Right renal pelvis (tissue), 4 donors: ENCODE measurements around the gene MANSC4. TPM values are rescaled to one million over a fixed set of nuclear protein-coding genes. Genes with fewer than 3 reads are reported as not detected.

ENCODE experiments used
- DNase-seq, 4 donors: peaks; one replicate each; pipeline ENCODE4 v3.0.0-alpha.2; 2013; ENCODE audit warnings: low read depth in 4 of 4, low spot score in 3 of 4, missing footprints in 1 of 4
- polyA plus RNA-seq, 4 donors: library from polyadenylated mRNA; unstranded; fragments of 120-200 nt; gene quantifications; one replicate each; pipeline ENCODE4 v1.2.1, GENCODE V29; 2013; ENCODE audit not compliant: insufficient read length in 4 of 4

Gene MANSC4
- under 1 TPM; 0.13 to 0.26 (median 0.19) TPM for polyA plus RNA-seq

GRCh38 chr12:27779920-27780611, at the start of gene MANSC4, which contains the start of gene KLHL42:
Gene MANSC4 (minus strand): TSS chr12:27780236. CDS start chr12:27771276, 8,960 bp downstream.
Gene KLHL42 (plus strand): TSS chr12:27780233. CDS start chr12:27780331, 98 bp downstream.
- DNase-seq, result peak in 3 of 4 donors; percentile 51 to 61 (median 58)

DNA sequence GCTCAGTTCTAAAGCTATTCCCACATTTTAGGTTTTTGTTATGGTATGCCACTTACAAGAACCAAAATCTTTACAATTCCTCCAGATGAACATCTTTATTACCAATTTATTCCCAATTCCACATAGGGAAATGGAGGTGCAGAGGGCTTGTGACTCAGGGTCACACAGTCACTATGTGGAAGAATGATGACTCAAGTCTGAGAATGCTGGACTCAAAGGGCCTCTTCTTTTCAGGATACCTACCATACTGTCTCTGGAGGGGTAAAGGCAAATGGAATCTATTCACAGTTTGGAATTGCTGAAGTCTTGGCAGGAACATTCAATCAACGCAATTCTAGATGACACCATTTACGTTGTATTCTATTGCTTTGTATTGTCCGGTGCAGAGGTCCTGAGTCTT, 48.2 kb upstream of the MANSC4 start:
- no peak for DNase-seq

- no peak for DNase-seq
These were observed 46.0 kb upstream of the MANSC4 start for GRCh38 chr12:27826076-27826475.

DNA sequence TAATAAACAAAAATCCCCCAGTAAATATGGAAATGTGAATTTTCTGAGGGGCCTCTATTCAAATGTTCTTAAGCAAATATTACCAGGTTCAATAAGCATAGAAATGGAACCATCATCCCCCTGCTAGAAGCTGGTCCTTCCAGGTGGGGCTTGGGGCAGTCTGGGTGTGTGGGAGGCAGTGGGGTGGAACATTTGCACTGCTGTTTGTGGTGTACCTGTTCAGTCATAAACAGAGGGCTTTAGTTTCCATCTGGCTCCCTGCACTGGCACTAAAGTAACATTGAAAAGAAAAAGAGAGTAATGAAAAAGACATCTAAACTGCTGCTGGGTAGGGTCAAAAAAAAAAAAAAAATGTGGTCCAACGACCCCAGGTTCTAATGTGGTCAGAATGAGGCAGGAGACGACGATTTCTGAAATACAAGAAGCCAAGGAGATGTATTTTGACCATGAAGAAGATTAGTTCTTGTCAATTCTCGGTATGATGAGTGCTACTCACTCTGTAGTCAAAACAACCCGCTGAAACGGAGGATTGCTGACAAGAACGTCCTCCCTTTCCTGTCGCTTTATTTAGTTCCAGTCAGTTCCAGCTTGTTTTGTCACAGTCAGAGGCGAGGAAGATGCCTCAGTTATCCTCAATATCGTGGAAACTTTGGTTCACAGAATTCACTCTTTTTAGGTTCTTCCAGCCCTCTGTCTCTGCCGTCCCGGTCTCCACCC, 44.2 kb upstream of the MANSC4 start:
- no peak for DNase-seq

DNA sequence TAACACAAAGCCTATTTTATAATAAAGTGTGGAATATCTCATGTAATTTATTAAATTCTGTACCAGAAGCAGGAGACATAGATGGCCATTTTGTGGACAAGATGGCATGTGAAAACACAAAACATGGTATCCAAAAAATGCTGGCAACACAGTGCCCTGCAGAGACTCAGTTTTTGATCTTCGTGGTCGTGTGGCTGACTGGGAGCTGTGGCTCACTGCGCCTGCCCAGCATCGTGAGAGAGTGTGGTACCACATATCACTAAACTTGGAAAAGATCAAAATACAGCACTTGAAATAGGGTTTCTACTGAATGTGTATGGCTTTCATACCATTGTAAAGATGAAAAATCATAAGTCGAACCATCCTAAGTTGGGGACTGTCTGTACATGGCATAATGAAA, 43.0 kb upstream of the MANSC4 start:
- DNase-seq, result no peak

DNA sequence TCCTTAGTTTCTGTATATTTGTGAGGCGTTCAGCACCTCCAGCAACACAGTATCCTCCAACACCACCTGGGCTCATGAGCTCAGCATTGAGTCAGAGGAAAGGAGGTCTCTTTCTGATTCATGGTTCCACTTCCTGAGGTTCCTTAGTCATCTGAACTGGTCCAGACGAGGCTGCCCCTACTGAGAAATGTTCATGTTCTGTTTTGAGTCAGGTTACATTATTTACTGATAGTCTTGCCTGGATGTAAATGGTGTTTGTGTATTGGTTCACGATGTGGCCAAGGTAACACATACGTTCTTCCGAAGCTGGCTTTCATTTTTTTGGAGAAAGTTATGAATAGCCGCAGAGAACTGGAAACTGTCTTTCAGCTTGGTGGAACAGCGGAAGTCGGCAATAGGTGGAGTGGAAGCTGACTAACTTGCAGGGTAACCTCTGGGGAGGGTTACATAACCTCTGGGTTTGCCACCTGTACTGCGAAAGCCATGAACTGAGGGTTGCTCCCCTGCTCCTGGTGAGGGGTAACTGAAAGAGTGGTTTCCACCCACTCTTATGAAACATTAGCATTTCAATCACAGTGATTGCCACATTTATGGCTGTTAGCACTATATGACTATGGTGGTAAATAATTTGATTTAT, 42.2 kb upstream of the MANSC4 start:
- DNase-seq, result no peak

GRCh38 chr12:27821259-27821973, 41.4 kb upstream of the MANSC4 start:
- DNase-seq, result peak; percentile 68 to 78 (median 73)

- no peak for DNase-seq
These were observed 40.5 kb upstream of the MANSC4 start for GRCh38 chr12:27820564-27820963.

- DNase-seq, result no peak
These were observed 38.4 kb upstream of the MANSC4 start for GRCh38 chr12:27818401-27818918.

- no peak for DNase-seq
These were observed 37.7 kb upstream of the MANSC4 start for GRCh38 chr12:27817766-27818165.

DNA sequence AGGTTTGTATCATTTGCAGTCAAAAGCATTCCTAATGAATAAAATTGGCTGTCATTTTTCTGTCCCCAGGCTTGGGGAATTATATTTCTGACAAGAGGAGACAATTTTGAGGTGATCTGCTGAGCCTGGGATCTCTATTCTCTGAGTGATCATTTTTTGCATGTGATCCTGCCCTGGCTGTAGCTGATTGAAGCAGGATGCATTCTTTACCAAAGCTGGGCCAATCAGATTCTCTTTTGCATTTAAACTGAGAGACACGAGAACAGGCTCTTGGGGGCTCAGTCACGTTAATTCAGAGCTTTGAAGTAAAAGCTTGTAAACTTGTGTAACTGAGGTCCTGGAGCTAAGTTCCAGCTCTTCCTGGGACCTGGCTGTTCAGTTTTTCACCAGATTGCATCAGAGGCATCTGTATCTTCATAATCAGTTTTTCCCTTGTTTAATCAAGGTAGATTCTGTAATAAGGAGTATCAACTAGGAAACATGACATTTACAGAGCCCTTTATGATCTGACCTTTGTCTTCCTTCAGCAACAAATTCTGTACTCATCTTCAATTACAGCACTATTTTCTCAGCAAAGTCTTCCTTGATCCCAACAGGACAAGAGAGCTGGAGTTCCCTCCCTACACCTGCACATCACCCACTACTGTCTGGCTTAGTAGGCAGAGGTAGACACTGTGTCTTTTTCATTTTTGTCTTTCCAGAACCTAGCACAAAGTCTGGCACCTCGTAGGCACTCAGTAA, 35.0 kb upstream of the MANSC4 start:
- DNase-seq, result no peak

DNA sequence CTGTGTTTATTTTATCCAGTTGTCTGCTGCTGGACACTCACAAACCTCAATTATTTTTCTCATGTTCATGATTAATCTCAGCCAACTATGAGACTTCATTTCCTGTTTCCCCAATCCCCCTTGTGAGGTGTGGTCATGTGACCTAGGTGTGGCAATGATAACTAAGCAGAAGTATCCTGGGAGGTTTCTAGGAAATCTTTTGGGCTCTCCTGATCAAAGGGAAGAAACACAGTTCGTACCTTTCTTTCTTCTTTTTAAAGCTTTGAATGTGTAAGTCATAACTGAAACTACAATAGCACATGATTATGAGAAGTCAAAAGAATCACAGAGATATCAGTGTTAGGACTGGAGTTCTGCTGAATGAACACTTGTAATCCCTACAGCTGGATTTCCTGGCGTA, 34.4 kb upstream of the MANSC4 start:
- no peak for DNase-seq

DNA sequence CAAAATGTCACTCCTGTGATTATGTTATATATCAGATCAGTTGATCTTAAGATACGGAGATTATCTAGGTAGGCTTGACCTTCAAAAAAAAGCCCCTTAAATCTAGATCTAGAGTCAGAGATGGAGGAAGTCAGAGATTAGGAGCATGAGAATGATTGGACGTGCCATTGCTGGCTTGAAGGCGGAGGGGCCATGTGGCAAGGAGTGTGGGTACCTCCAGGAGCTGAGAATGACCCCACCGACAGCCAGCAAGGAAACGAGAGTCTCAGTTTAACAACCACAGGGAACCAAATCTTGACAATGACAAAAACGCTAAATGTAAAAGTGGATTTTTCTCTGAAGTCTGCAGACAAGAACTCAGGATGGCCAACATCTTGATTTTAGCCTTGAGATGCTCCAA, 32.5 kb upstream of the MANSC4 start:
- DNase-seq, result no peak

DNA sequence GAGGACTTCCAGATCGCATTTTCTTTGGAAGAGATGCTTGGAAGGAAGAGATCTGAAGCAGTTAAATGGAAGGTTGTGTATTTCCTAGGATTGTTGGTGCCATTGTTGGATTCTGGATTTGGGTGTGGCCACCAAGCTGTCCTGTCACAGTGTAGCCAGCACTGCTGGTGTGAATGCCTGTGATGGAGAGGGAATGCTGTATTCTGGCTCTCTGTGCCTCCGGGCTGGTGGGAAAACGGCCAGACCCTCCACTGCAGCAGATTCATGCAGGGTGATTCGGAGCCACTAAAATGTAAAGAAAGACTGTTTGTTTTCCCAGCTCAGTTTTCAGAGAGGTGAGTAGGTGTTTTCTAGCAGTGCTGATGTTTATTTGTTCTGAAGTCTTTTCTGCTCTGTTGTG, 30.7 kb upstream of the MANSC4 start:
- DNase-seq, result no peak

GRCh38 chr12:27808841-27809240, 28.8 kb upstream of the MANSC4 start:
- DNase-seq, result no peak

- DNase-seq, result no peak
These were observed 27.1 kb upstream of the MANSC4 start for GRCh38 chr12:27807063-27807703.

DNA sequence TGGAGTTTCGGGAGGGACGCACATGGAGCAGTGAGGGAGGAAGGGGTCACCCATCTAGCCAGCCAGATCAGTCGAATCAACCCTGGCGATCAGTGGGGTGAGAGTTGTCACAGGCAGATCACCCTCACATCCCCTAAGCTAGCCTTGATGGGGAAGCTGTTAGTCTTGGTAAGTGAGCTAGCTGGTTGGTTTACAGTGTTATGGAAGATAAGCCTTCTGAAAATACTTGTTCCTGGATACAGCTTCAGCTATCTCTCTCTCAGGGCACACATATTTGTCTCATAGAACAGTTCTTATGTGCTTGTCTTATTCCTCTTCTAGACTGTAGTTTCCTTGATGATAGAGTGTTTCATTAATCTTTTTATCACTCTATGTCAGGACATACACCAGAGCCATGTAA, 26.2 kb upstream of the MANSC4 start:
- DNase-seq, result no peak

DNA sequence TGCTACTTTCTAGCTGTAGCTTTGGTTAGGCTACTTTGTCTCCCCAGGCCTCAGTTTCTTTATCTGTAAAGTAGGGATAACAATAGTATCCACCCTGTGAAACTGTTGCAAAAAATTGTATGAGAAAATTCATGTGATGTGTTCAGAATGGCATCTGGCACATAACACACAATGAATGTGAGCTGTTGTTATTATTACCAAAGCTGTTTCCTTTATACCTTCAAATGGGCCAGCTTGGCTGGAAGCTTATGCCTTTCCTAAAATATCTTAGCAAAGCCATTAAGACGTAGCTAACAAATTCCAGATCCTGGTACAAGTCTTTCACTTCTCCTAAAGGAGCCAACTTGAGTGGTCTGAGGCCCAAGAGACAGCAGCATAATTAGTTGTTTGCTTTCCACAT, 25.2 kb upstream of the MANSC4 start:
- no peak for DNase-seq

DNA sequence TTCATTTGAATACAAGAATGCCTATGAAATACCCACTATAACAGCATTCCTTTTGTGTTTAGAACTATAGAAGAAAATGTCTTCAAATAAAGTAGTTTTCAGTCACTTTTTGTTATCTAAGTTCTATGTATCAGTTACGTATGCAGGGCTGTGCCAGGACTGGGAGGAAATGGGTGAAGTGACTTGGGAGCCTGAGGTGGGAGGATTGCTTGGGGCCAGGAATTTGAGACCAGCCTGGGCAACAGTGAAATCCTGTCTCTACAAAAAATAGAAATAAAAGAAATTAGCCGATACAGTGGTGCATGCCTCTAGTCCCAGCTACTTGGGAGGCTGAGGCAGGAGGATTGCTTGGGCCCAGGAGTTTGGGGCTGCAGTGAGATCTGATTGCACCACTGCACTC, 22.9 kb upstream of the MANSC4 start:
- DNase-seq, result no peak

- DNase-seq, result no peak
These were observed 22.5 kb upstream of the MANSC4 start for GRCh38 chr12:27802511-27802910.
